ENCODE data around the gene OR4D11.

The OR4D11 gene

DNA sequence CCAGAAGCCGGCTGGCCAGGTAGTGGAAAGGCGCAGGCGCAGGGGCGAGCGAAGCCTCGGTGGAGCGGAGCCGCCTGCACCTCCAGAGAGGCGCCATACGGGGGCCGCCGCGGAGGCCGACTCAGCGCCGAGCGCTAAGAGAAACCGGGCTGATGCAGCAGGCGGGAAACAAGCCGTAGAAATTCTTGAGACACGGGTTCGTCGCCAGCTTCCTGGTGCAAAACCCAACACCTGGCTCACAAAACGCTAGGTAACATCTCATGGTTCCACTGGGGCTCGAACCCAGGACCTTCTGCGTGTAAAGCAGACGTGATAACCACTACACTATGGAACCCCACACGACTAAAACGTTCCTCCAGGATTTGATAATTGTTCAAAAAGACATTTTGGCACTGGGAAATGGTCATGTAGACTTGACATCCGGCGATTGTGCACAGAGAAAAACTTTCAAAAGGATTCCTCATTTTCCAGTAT, 47.0 kb downstream of the OR4D11 start:
- DNase-seq: peak; percentile 94

GRCh38 chr11:59550842-59551658, 47.7 kb downstream of the OR4D11 start:
- DNase-seq: peak; percentile 92

GRCh38 chr11:59551659-59552521, 48.5 kb downstream of the OR4D11 start:
- DNase-seq: peak; percentile 61

DNA sequence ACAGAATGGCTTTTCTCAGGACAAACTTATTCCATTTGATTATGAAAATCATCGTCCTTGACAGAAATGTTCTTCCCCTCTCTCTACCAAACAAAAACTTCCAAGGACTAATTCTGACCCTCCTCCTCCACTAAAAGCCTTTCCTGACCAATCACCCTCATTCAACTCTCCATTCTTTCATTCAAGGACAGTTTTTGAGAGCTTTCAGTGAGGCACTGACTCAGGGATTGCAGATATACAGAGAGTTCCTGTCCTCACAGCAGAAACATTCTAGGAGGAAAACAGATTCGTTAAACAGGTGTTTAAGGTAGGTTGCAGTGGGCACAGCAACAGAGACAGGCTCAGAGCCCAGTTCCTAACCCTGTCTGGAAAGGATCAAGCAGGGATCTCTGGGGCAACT, 49.5 kb downstream of the OR4D11 start:
- DNase-seq: no peak

GRCh38 chr11:59553323-59553722, 49.9 kb downstream of the OR4D11 start:
- DNase-seq: no peak
